AG10803 (cell line): ENCODE measurements around the gene DIPK1B.

ENCODE experiments used
- DNase-seq: peaks from one replicate; pipeline ENCODE4 v3.0.0; 2010; ENCODE audit warnings: low read depth
- H3K4me3 ChIP-seq: 2 replicates; pipeline ENCODE4 v1.5.1; 2011; ENCODE audit warnings: mild to moderate bottlenecking, low read length, control low read depth
- CTCF ChIP-seq: conservative IDR thresholded peaks from 2 replicates; pipeline ENCODE4 v1.5.1; 2011; ENCODE audit warnings: mild to moderate bottlenecking, low read length, control low read depth, inconsistent platforms

Gene DIPK1B

GRCh38 chr9:136735812-136736480 lies 23.6 kb downstream of the DIPK1B start:
- no peak for DNase-seq
- TF ChIP-seq CTCF: no peak

GRCh38 chr9:136738960-136739359 lies 26.6 kb downstream of the DIPK1B start:
- no peak for DNase-seq
- H3K4me3 ChIP-seq: no peak overlapping the region
- no peak for TF ChIP-seq CTCF

More at GRCh38 chr9:136735812-136736480, 23.6 kb downstream of the DIPK1B start:
- H3K4me3 ChIP-seq: no peak overlapping the region

- no peak overlapping the region for H3K4me3 ChIP-seq
- DNase-seq: no peak
- TF ChIP-seq CTCF: no peak
Measured at GRCh38 chr9:136739509-136739908, 27.1 kb downstream of the DIPK1B start.

GRCh38 chr9:136740069-136740468 lies 27.7 kb downstream of the DIPK1B start:
- DNase-seq: no peak
- TF ChIP-seq CTCF: no peak

GRCh38 chr9:136740491-136740890 lies 28.1 kb downstream of the DIPK1B start:
- DNase-seq: no peak

More at GRCh38 chr9:136740069-136740468, 27.7 kb downstream of the DIPK1B start:
- no peak overlapping the region for H3K4me3 ChIP-seq

GRCh38 chr9:136740971-136741882 lies 28.9 kb downstream of the DIPK1B start:
- no peak for TF ChIP-seq CTCF
- H3K4me3 ChIP-seq: no peak overlapping the region
- no peak for DNase-seq

More at GRCh38 chr9:136740491-136740890, 28.1 kb downstream of the DIPK1B start:
- no peak overlapping the region for H3K4me3 ChIP-seq
- TF ChIP-seq CTCF: no peak
